IPS DF 6.9 (cell line): ENCODE results near the gene PLA2G4B.

ENCODE experiments used
- DNase-seq: peaks from one replicate; pipeline ENCODE4 v3.0.0-alpha.2; 2013; ENCODE audit warnings: low read depth, low spot score
- H3K27ac ChIP-seq: one replicate; pipeline ENCODE4 v1.5.1; 2013; ENCODE audit warnings: low read length, control low read depth
- H3K27me3 ChIP-seq: 2 replicates; pipeline ENCODE4 v1.6.1; 2013; ENCODE audit warnings: mild to moderate bottlenecking, low read length; ENCODE audit not compliant: control insufficient read depth, insufficient read depth
- H3K36me3 ChIP-seq: 2 replicates; pipeline ENCODE4 v1.6.1; 2013; ENCODE audit warnings: low read length; ENCODE audit not compliant: control insufficient read depth, insufficient read depth
- H3K4me1 ChIP-seq: 2 replicates; pipeline ENCODE4 v1.6.1; 2013; ENCODE audit warnings: low read length; ENCODE audit not compliant: control insufficient read depth, insufficient read depth
- H3K4me3 ChIP-seq: 2 replicates; pipeline ENCODE4 v1.5.1; 2013; ENCODE audit warnings: mild to moderate bottlenecking, low read length
- H3K9me3 ChIP-seq: 2 replicates; pipeline ENCODE4 v1.6.1; 2013; ENCODE audit warnings: low read length, inconsistent platforms; ENCODE audit not compliant: control insufficient read depth, insufficient read depth
- WGBS: extraction: QIAGEN DNeasy Blood & Tissue Kit; methylation state at CpG from one replicate; pipeline ENCODE4 v1.1.7; 2013; ENCODE audit warnings: mixed read lengths, missing lambda C conversion rate; ENCODE audit not compliant: insufficient read length, insufficient coverage; 5-methylcytosine and 5-hydroxymethylcytosine counted together

Gene PLA2G4B

DNA sequence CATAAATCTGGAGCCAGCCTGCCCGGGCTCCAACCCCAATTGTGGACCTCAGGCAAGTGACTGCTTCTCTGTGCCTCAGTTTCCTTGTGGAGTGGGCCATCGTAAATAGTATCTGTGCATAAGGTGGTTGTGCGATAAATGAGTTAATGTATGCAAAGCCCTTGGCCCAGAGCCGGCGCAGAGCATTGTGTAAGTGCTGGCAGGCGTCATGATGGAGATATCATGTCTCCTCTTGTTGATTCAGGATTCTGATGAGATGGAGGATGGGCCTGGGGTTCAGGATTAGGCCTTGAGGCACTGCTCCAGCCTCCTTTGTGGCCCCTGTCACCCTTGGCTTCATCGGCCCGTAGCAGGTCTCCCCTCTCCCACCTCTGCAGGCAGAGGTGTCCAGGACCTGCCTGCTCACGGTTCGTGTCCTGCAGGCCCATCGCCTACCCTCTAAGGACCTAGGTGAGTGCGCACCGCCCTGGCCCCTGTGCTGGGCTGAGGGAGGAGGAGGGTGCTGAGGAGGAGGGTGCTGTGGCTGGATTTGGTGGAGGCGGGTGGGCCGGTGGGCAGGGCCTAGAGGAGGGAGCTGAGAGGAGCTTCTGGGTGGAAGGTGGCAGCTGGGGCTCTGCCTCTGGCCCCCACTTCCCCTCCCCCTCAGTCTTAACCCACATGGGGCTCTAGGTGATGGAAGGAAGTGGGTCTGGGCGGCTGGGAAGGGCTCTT is 1.3 kb downstream of the PLA2G4B start:
- no peaks in the 10 kb centered on the region; the same call in 1 of the 2 replicates for H3K36me3 ChIP-seq
- no peak for DNase-seq
- H3K27ac ChIP-seq = no peak overlapping the region
- WGBS = no CpG with 5 or more reads among the region's 16 CpGs
- no peaks in the 10 kb centered on the region for H3K27me3 ChIP-seq
- H3K9me3 ChIP-seq = no peaks in the 10 kb centered on the region
- no peaks in the 10 kb centered on the region for H3K4me1 ChIP-seq
- no peak overlapping the region for H3K4me3 ChIP-seq

GRCh38 chr15:41840673-41841072 is 2.0 kb downstream of the PLA2G4B start:
- no CpG with 5 or more reads among the region's 15 CpGs for WGBS

DNA sequence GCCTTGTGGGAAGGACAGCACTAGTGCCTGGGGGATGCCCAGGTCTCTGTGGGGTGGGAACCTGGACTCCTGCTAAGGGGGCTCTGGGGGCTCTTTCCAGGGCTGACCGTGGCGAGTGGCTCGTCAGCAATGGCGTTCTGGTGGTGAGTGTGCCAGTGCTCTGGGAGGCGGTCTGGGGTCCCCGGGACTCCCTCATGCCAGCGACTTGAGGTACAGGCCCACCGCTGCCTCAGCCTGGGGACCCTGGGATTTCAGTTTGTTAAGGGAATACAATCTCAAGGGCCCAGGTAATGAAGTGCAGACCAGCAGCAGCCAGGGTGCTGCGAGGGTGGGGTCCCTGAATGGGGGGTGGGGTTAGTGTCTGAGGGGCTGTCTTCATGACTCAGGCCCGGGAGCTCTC is 2.5 kb downstream of the PLA2G4B start:
- Histone ChIP-seq H3K27ac (no peak overlapping the region), H3K4me1 (no peaks in the 10 kb centered on the region), H3K27me3 (no peaks in the 10 kb centered on the region), H3K36me3 (no peaks in the 10 kb centered on the region; the same call in 1 of the 2 replicates), H3K9me3 (no peaks in the 10 kb centered on the region), H3K4me3 (no peak overlapping the region)
- no peak for DNase-seq
- WGBS = no CpG with 5 or more reads among the region's 10 CpGs

More at GRCh38 chr15:41840673-41841072, 2.0 kb downstream of the PLA2G4B start:
- Histone ChIP-seq H3K36me3 (no peaks in the 10 kb centered on the region; the same call in 1 of the 2 replicates), H3K4me1 (no peaks in the 10 kb centered on the region), H3K9me3 (no peaks in the 10 kb centered on the region), H3K4me3 (no peak overlapping the region), H3K27ac (no peak overlapping the region), H3K27me3 (no peaks in the 10 kb centered on the region)
- DNase-seq = no peak

DNA sequence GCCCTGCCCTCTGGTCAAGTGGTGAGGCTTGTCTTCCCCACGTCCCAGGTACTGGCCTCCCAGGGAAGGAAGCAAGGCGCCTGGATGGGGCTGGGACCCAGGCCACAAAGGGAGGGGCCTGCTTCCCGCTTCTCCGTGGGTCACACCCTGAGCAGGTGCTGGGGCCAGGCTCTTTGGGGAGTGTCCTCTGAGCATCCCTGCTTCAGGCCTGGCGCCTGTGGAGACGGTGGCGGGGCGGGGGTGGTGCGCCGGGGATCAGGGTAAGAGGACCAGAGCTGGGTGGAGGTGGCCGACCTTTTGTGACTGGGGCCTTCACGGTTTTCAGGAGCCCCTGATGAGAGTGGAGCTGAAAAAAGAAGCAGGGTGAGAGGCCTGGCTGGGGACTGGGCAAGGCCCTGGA is 3.6 kb downstream of the PLA2G4B start:
- DNase-seq = no peak
- no peaks in the 10 kb centered on the region; the same call in 1 of the 2 replicates for H3K36me3 ChIP-seq
- no peaks in the 10 kb centered on the region for H3K9me3 ChIP-seq
- H3K4me1 ChIP-seq = no peaks in the 10 kb centered on the region
- no peak overlapping the region for H3K4me3 ChIP-seq
- no peaks in the 10 kb centered on the region for H3K27me3 ChIP-seq
- H3K27ac ChIP-seq = no peak overlapping the region
- WGBS = no CpG with 5 or more reads among the region's 12 CpGs

DNA sequence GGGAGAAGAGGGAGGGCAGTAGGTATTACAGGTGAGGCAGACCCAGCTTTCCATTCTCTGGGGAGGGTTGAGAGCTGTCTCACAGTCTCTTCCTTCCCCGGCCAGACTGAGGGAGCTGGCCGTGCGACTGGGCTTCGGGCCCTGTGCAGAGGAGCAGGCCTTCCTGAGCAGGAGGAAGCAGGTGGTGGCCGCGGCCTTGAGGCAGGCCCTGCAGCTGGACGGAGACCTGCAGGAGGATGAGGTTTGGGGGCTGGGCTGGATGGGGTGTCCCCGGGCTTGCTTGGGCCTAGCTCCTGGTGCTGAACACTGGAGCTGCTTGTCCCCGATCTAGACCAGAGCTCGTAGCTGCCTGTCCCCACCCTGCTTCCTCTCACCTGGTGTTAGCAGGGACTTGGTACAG is 4.9 kb downstream of the PLA2G4B start:
- H3K4me1 ChIP-seq = no peaks in the 10 kb centered on the region
- H3K36me3 ChIP-seq = peaks cover 7% of the 10 kb centered on the region
- H3K27ac ChIP-seq = no peak overlapping the region
- no peaks in the 10 kb centered on the region for H3K27me3 ChIP-seq
- no peak overlapping the region for H3K4me3 ChIP-seq
- no CpG with 5 or more reads among the region's 10 CpGs for WGBS
- no peak for DNase-seq
- no peaks in the 10 kb centered on the region for H3K9me3 ChIP-seq

DNA sequence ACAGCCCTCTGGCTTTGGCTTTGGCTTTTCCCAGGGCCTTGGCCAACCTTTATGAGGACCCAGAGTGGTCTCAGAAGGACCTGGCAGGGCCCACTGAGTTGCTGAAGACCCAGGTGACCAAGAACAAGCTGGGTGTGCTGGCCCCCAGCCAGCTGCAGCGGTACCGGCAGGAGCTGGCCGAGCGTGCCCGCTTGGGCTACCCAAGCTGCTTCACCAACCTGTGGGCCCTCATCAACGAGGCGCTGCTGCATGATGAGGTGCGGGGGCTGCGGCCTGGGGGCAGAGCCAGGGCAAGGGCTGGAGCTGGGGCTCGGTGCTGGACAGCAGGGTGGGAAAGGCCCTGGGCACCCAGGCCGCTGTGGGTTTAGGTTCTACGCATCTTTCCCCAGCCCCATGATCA is 6.2 kb downstream of the PLA2G4B start:
- Histone ChIP-seq H3K4me3 (no peak overlapping the region), H3K4me1 (no peaks in the 10 kb centered on the region; the same call in 1 of the 2 replicates), H3K36me3 (peaks cover 7% of the 10 kb centered on the region), H3K27ac (no peak overlapping the region), H3K27me3 (no peaks in the 10 kb centered on the region), H3K9me3 (no peaks in the 10 kb centered on the region)
- no peak for DNase-seq
- WGBS = no CpG with 5 or more reads among the region's 12 CpGs

GRCh38 chr15:41847206-41847605 is 8.6 kb downstream of the PLA2G4B start:
- no peaks in the 10 kb centered on the region for H3K9me3 ChIP-seq
- no CpG with 5 or more reads among the region's 14 CpGs for WGBS
- no peaks in the 10 kb centered on the region for H3K27me3 ChIP-seq
- peaks cover 7% of the 10 kb centered on the region; the same call in 1 of the 2 replicates for H3K36me3 ChIP-seq
- no peaks in the 10 kb centered on the region; the same call in 1 of the 2 replicates for H3K4me1 ChIP-seq
- H3K27ac ChIP-seq = no peak overlapping the region
- no peak for DNase-seq
- H3K4me3 ChIP-seq = no peak overlapping the region

DNA sequence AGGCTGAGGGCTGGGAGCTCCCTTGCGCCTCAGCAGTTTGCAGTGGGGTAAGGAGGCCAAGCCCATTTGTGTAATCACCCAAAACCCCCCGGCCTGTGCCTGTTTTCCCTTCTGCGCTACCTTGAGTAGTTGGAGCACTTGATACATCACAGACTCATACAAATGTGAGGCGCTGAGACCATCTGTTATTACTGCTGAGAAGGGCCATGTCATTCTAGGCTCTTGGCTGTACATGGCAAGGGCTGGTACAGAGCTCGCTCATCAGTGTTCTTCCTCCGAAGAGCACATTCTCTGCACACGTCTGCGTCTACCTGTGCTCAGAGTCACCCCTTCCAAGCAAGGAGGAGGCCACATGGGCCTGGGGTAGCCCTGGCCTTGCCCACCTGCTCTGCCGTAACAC is 9.3 kb downstream of the PLA2G4B start:
- H3K27me3 ChIP-seq = no peaks in the 10 kb centered on the region
- no CpG with 5 or more reads among the region's 9 CpGs for WGBS
- H3K4me1 ChIP-seq = no peaks in the 10 kb centered on the region; the same call in 1 of the 2 replicates
- H3K36me3 ChIP-seq = peaks cover 7% of the 10 kb centered on the region; the same call in 1 of the 2 replicates
- no peaks in the 10 kb centered on the region for H3K9me3 ChIP-seq
- no peak for DNase-seq
- no peak overlapping the region for H3K4me3 ChIP-seq
- H3K27ac ChIP-seq = no peak overlapping the region

DNA sequence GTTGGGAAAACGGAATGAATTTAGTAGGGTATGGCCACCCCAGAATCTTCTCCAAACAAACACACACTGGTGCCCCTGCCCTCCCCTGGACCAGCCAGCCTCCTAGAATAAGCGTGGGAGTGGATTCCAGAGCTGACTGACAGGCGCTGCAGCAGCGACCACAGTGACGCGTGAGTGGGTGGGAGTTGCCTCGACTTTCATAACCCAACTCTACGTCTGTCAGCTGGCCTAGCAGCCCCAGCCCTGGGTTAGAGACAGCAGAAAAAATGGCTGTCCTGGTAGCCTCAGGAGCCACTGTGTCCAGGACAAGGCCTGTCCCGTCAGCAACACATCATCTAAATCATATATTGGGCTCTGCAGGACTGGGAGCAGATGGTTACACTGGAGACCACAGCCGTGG is 10.0 kb downstream of the PLA2G4B start:
- Histone ChIP-seq H3K36me3 (peaks cover 7% of the 10 kb centered on the region; the same call in 1 of the 2 replicates), H3K27ac (no peak overlapping the region), H3K4me1 (no peaks in the 10 kb centered on the region; the same call in 1 of the 2 replicates), H3K4me3 (no peak overlapping the region), H3K27me3 (no peaks in the 10 kb centered on the region), H3K9me3 (no peaks in the 10 kb centered on the region)
- no peak for DNase-seq
- WGBS = no CpG with 5 or more reads among the region's 10 CpGs

GRCh38 chr15:41849204-41849603 is 10.6 kb downstream of the PLA2G4B start:
- no peaks in the 10 kb centered on the region for H3K9me3 ChIP-seq
- H3K4me1 ChIP-seq = no peaks in the 10 kb centered on the region; the same call in 1 of the 2 replicates
- no peak overlapping the region for H3K4me3 ChIP-seq
- H3K27me3 ChIP-seq = no peaks in the 10 kb centered on the region
- WGBS = no CpG with 5 or more reads among the region's 6 CpGs
- H3K36me3 ChIP-seq = peaks cover 7% of the 10 kb centered on the region; the same call in 1 of the 2 replicates
- DNase-seq = no peak
- H3K27ac ChIP-seq = no peak overlapping the region

DNA sequence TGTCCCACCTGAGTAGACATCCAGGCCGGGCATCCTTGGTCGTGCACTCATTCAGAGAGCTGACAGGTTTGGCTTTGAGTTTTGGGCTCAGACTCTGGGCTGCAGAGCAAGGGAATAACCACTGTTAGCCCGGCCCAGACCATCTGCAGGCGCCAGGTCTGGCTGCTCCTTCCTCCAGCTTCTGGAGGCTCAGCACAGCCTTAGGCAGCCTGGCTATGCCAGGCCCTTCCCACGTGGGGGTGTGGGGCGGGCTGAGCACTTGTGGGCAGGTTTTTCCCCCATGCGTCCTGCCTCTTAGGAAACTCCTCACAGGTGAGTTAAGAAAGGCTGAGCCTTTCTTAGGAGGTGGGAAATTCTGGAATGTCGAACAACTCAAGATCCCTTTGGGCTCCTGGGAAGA is 11.2 kb downstream of the PLA2G4B start:
- WGBS = no CpG with 5 or more reads among the region's 8 CpGs
- Histone ChIP-seq H3K27me3 (no peaks in the 10 kb centered on the region), H3K36me3 (peaks cover 7% of the 10 kb centered on the region; the same call in 1 of the 2 replicates), H3K27ac (no peak overlapping the region), H3K4me1 (no peaks in the 10 kb centered on the region; the same call in 1 of the 2 replicates), H3K9me3 (no peaks in the 10 kb centered on the region), H3K4me3 (no peak overlapping the region)
- DNase-seq = no peak
